H1 (cell line): ENCODE measurements around the gene CSRP1. TPM values are rescaled to one million over a fixed set of nuclear protein-coding genes. Genes with fewer than 3 reads are reported as not detected.

Source experiments
- CBX8 ChIP-seq: fragments of 300-800, 300-1000 bp; sonication (generic); IDR thresholded peaks from 2 replicates; pipeline ENCODE4 v1.7.1; 2016; ENCODE audit warnings: low read depth, low read length, borderline replicate concordance
- CEBPB ChIP-seq: IDR thresholded peaks from 2 replicates; pipeline ENCODE4 v1.6.1; 2012; ENCODE audit warnings: low read depth, low read length
- CHD7 ChIP-seq: fragments of 300-600 bp; sonication (generic); IDR thresholded peaks from 2 replicates; pipeline ENCODE4 v1.7.1; 2012; ENCODE audit warnings: low read length, moderate library complexity, mild to moderate bottlenecking, inconsistent platforms; ENCODE audit not compliant: insufficient replicate concordance
- E2F6 ChIP-seq: IDR thresholded peaks from 2 replicates; pipeline ENCODE4 v1.6.1; 2012; ENCODE audit warnings: inconsistent platforms
- KDM4A ChIP-seq: IDR thresholded peaks from one replicate; pipeline ENCODE4 v1.7.1; 2012; ENCODE audit warnings: low read depth, mild to moderate bottlenecking, moderate library complexity, low read length, inconsistent platforms; ENCODE audit not compliant: severe bottlenecking
- NANOG ChIP-seq: IDR thresholded peaks from 2 replicates; pipeline ENCODE4 v1.6.1; 2011; ENCODE audit warnings: low read length, low read depth, mild to moderate bottlenecking, inconsistent platforms; ENCODE audit not compliant: insufficient read depth, poor library complexity, severe bottlenecking
- POU5F1 ChIP-seq: IDR thresholded peaks from 2 replicates; pipeline ENCODE4 v1.6.1; 2011; ENCODE audit warnings: low read depth, mild to moderate bottlenecking, low read length, moderate library complexity
- RNF2 ChIP-seq: fragments of 200-900, 300-1000 bp; sonication (generic); IDR thresholded peaks from 2 replicates; pipeline ENCODE4 v1.7.1; 2016; ENCODE audit warnings: borderline replicate concordance, low read depth, mild to moderate bottlenecking, antibody characterized with exemption, low read length; ENCODE audit not compliant: poor library complexity, severe bottlenecking; ENCODE audit errors: missing control alignments
- SIRT6 ChIP-seq: IDR thresholded peaks from one replicate; pipeline ENCODE4 v1.7.1; 2012; ENCODE audit warnings: low read length, inconsistent platforms
- SP2 ChIP-seq: IDR thresholded peaks from 2 replicates; pipeline ENCODE4 v1.6.1; 2012; ENCODE audit warnings: mild to moderate bottlenecking, low read length, inconsistent platforms
- TEAD4 ChIP-seq: IDR thresholded peaks from 2 replicates; pipeline ENCODE4 v1.6.1; 2012; ENCODE audit warnings: low read depth, low read length, inconsistent platforms, mixed read lengths
- polyA plus RNA-seq, 7 experiments: library from polyadenylated mRNA; depleted of rRNA in 3 of 7; stranded (reverse) in 5 of 7; unstranded in 2 of 7; fragments of >200 nt in 5 of 7; fragments of 200-250 nt in 2 of 7; gene quantifications; 1 replicate in 5 of 7; 2 replicates in 1 of 7; 4 replicates in 1 of 7; pipeline versions ENCODE4 v1.2.1 to v1.2.3, GENCODE V29; 2011 to 2013; ENCODE audit warnings: missing spikeins in 2 of 7, mixed read lengths in 2 of 7
- total RNA-seq: library from RNA; stranded (reverse); fragmentation: NEBNext Ultra II Directional; extraction: Animal tissue kit (Norgen Biotek cat#: 25700); gene quantifications from 2 replicates; pipeline ENCODE4 v1.2.1, GENCODE V29; 2021

CSRP1 gene
- total and polyA plus RNA-seq, 2 of the 8 experiments (the other 6 are each of a cell fraction or from before 2014, with no cell fraction given), result 14.2 to 22.3 TPM

- TF ChIP-seq CHD7 (no peak), KDM4A (no peak), TEAD4 (no peak), POU5F1 (no peak), SIRT6 (no peak), CBX8 (no peak), NANOG (no peak), E2F6 (no peak), RNF2 (no peak), SP2 (no peak), CEBPB (no peak)
- TF ChIP-seq, all 59 proteins: peak for 0
Measured at GRCh38 chr1:201499191-201499590, 7.7 kb downstream of the CSRP1 start (continued).
